HFFc6 (cell line): ENCODE measurements around the gene CBFA2T2. TPM values are rescaled to one million over a fixed set of nuclear protein-coding genes. Genes with fewer than 3 reads are reported as not detected.

Source experiments
- DNase-seq: peaks from one replicate; pipeline ENCODE4 v3.0.0-alpha.2; 2018
- H3K27ac Mint-ChIP-seq: 2 replicates; pipeline ENCODE4 v1.8.0; 2020; ENCODE audit warnings: mild to moderate bottlenecking, mixed read lengths
- H3K27me3 Mint-ChIP-seq: 2 replicates; pipeline ENCODE4 v1.8.0; 2021; ENCODE audit warnings: mild to moderate bottlenecking, moderate library complexity, mixed read lengths; ENCODE audit not compliant: insufficient read depth
- H3K36me3 Mint-ChIP-seq: 2 replicates; pipeline ENCODE4 v1.8.0; 2021; ENCODE audit warnings: low read depth, mixed read lengths
- H3K4me1 Mint-ChIP-seq: 2 replicates; pipeline ENCODE4 v1.8.0; 2020; ENCODE audit warnings: low read depth, mixed read lengths
- H3K4me3 Mint-ChIP-seq: 2 replicates; pipeline ENCODE4 v1.8.0; 2020; ENCODE audit warnings: mild to moderate bottlenecking, moderate library complexity, mixed read lengths
- H3K9me3 Mint-ChIP-seq: 2 replicates; pipeline ENCODE4 v1.8.0; 2020; ENCODE audit warnings: mild to moderate bottlenecking, mixed read lengths
- CTCF ChIP-seq: fragments of 200-600 bp; sonication (generic); IDR thresholded peaks from 2 replicates; pipeline ENCODE4 v1.5.0; 2021; ENCODE audit warnings: antibody characterized with exemption, mild to moderate bottlenecking
- total RNA-seq, 6 experiments: library from RNA; stranded (reverse); fragmentation: NEBNext Ultra II Directional; extraction: Animal tissue kit (Norgen Biotek cat#: 25700); gene quantifications; 2 replicates in 1 of 6; 3 replicates in 5 of 6; pipeline ENCODE4 v1.2.3, GENCODE V29; 2021

Gene CBFA2T2
- total RNA-seq, 6 experiments from 2014 or later: 7.0 to 9.1 (median 8.0) TPM

DNA sequence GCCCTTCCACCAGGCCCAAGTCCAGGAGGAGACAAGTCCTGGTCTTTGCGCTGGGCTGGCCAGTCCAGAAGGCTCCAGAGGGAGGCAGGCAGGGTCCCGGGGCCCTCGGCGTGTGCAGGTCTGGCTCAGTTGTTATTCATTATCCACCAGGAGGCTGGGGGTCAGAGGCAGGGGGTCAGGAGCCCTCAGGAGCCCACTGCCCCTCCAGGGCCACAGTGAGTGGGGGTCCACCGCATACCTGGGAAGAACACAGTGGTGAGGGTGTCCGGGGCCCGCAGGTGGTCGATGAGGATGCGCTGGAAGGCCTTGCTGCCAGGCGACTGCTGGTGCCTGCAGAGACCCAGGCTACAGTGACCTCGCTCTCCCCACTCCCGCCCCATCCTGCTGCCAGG is 167.8 kb downstream of the CBFA2T2 start:
- no peak overlapping the region for H3K4me3 Mint-ChIP-seq
- TF ChIP-seq CTCF: no peak
- H3K27me3 Mint-ChIP-seq: peaks cover 4% of the 10 kb centered on the region
- H3K36me3 Mint-ChIP-seq: no peaks in the 10 kb centered on the region
- H3K27ac Mint-ChIP-seq: no peak overlapping the region
- peaks cover 10% of the 10 kb centered on the region for H3K4me1 Mint-ChIP-seq
- no peak for DNase-seq
- no peaks in the 10 kb centered on the region for H3K9me3 Mint-ChIP-seq

DNA sequence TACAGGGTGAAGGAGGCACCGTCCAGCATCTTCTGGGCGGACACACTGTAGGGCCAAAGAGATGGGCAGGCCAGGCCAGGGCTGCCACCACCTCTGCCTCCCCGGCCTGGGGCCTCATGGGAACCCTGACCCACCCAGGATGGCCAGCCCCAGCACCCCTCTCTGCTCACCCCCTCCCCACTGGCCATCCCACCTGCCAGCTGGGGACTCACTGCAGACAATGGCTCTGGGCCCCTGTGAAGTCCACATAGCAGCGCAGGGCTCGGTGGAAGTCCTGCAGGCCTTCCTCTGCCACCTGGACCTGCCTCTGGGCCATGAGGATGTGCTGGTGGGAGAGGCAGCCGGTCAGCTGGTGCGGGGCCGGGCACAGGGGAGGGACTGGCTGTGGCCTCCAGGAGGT is 168.6 kb downstream of the CBFA2T2 start:
- Mint-ChIP-seq H3K27ac (no peak overlapping the region), H3K4me3 (no peak overlapping the region), H3K9me3 (no peaks in the 10 kb centered on the region), H3K36me3 (no peaks in the 10 kb centered on the region), H3K27me3 (peaks cover 4% of the 10 kb centered on the region), H3K4me1 (peaks cover 10% of the 10 kb centered on the region)
- TF ChIP-seq CTCF: no peak
- no peak for DNase-seq

DNA sequence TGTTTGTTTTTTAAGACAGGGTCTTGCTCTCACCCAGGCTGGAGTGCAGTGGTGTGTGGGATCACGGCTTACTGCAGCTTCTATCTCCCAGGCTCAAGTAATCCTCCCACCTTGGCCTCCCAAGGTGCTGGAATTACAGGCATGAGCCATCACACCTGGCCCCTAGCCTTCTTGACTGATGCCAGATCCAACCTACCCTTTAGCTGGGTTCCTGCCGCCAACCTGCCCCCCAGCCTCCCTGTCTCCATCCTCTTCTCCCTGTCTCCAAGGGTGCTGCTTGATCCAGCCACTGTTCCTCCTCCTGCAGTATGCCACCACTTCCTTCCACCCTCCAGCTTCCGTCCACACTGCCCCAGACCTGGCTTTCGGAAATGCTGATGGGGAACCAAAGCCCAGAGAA is 169.0 kb downstream of the CBFA2T2 start:
- H3K4me3 Mint-ChIP-seq: no peak overlapping the region
- H3K36me3 Mint-ChIP-seq: no peaks in the 10 kb centered on the region

GRCh38 chr20:33659341-33660034 is 169.6 kb downstream of the CBFA2T2 start:
- H3K9me3 Mint-ChIP-seq: no peaks in the 10 kb centered on the region
- TF ChIP-seq CTCF: no peak
- H3K36me3 Mint-ChIP-seq: no peaks in the 10 kb centered on the region
- no peak overlapping the region for H3K4me3 Mint-ChIP-seq
- H3K27ac Mint-ChIP-seq: no peak overlapping the region
- peaks cover 2% of the 10 kb centered on the region for H3K27me3 Mint-ChIP-seq
- H3K4me1 Mint-ChIP-seq: peaks cover 11% of the 10 kb centered on the region
- DNase-seq: no peak

More for the DNA sequence above, 169.0 kb downstream of the CBFA2T2 start:
- DNase-seq: no peak
- Mint-ChIP-seq H3K27me3 (peaks cover 4% of the 10 kb centered on the region), H3K27ac (no peak overlapping the region), H3K4me1 (peaks cover 6% of the 10 kb centered on the region), H3K9me3 (no peaks in the 10 kb centered on the region)
- TF ChIP-seq CTCF: no peak

GRCh38 chr20:33660035-33660684 is 170.3 kb downstream of the CBFA2T2 start:
- Mint-ChIP-seq H3K4me3 (no peak overlapping the region), H3K4me1 (peaks cover 18% of the 10 kb centered on the region), H3K27me3 (no peaks in the 10 kb centered on the region; the same call in none of the 2 replicates), H3K36me3 (no peaks in the 10 kb centered on the region), H3K9me3 (no peaks in the 10 kb centered on the region), H3K27ac (no peak overlapping the region)
- no peak for TF ChIP-seq CTCF
- DNase-seq: no peak
